NCI-H2227 treated with DMSO at 0.1 percent for 48 hours (cell line): ENCODE data around the gene TNFRSF6B.
"Not testable (repeated sequence)": the region's sequence is repeated elsewhere in the genome, so short reads cannot be mapped to it uniquely, and the experiment has no call there.

ENCODE experiments used
- DNase-seq: peaks from one replicate; lab custom pipeline; 2025; lab: John Stamatoyannopoulos, UW

The TNFRSF6B gene

GRCh38 chr20:63696628-63697356, at the start of gene TNFRSF6B:
Gene TNFRSF6B, plus strand, starts transcription at chr20:63696652. Its CDS starts 116 bp downstream, at chr20:63696768.
- no peak for DNase-seq

GRCh38 chr20:63648190-63648589, 48.3 kb upstream of the TNFRSF6B start:
- no peak for DNase-seq

- no peak for DNase-seq
Observed at GRCh38 chr20:63648895-63649589, 47.4 kb upstream of the TNFRSF6B start.

GRCh38 chr20:63650486-63650885, 46.0 kb upstream of the TNFRSF6B start:
- DNase-seq = not testable (repeated sequence)

GRCh38 chr20:63651942-63652191, 44.6 kb upstream of the TNFRSF6B start:
- no peak for DNase-seq

GRCh38 chr20:63652192-63652980, 44.1 kb upstream of the TNFRSF6B start:
- DNase-seq = peak; percentile 44

GRCh38 chr20:63653041-63653973, 43.1 kb upstream of the TNFRSF6B start, which contains the start of gene STMN3:
Gene STMN3, minus strand, starts transcription at chr20:63653424. Its CDS starts 79 bp downstream, at chr20:63653345.
- DNase-seq = peak; percentile 96

GRCh38 chr20:63653974-63654668, 42.3 kb upstream of the TNFRSF6B start:
- no peak for DNase-seq

GRCh38 chr20:63655249-63655648, 41.2 kb upstream of the TNFRSF6B start:
- no peak for DNase-seq

- DNase-seq = no peak
Observed at GRCh38 chr20:63656451-63656850, 40.0 kb upstream of the TNFRSF6B start.

- DNase-seq = no peak
Observed at GRCh38 chr20:63657260-63657936, 39.1 kb upstream of the TNFRSF6B start.

- DNase-seq = peak; percentile 97
Observed at GRCh38 chr20:63657937-63658748, 38.3 kb upstream of the TNFRSF6B start, which contains the start of gene RTEL1. Gene RTEL1, plus strand, starts transcription at chr20:63658312. Its CDS starts 1,091 bp downstream, at chr20:63659403.

- DNase-seq = no peak
Observed at GRCh38 chr20:63658749-63659187, 37.7 kb upstream of the TNFRSF6B start.

- no peak for DNase-seq
Observed at GRCh38 chr20:63659370-63659769, 37.1 kb upstream of the TNFRSF6B start.

- not testable (repeated sequence) for DNase-seq
Observed at GRCh38 chr20:63660174-63660573, 36.3 kb upstream of the TNFRSF6B start.

GRCh38 chr20:63660622-63661021, 35.8 kb upstream of the TNFRSF6B start:
- no peak for DNase-seq

GRCh38 chr20:63661108-63661507, 35.3 kb upstream of the TNFRSF6B start:
- DNase-seq = no peak

- no peak for DNase-seq
Observed at GRCh38 chr20:63661959-63662812, 34.3 kb upstream of the TNFRSF6B start.
